Tibial nerve (tissue), 4 donors: Measurements from ENCODE around the gene DISP1.
A peak's percentile ranks its signal among the peaks of the same experiment; 100 is the strongest.

Source experiments
- CTCF ChIP-seq, 5 experiments: fragments of 200-600 bp in 3 of 5; fragments of 450-650 bp in 2 of 5; sonication (generic) in 3 of 5; IDR thresholded peaks; one replicate each; pipeline ENCODE4 v1.5.1; 2016 to 2019; ENCODE audit warnings: antibody characterized with exemption in 5 of 5, mild to moderate bottlenecking in 3 of 5, moderate library complexity in 2 of 5
- EP300 ChIP-seq, 2 donors: sonication (generic); formaldehyde crosslinking; IDR thresholded peaks; one replicate each; pipeline ENCODE4 v1.6.1; 2017; ENCODE audit warnings: antibody characterized with exemption in 2 of 2, mild to moderate bottlenecking in 1 of 2
- POLR2A ChIP-seq, 2 donors: fragments of 450-650 bp; IDR thresholded peaks; one replicate each; pipeline ENCODE4 v1.6.1; 2017; ENCODE audit warnings: antibody characterized with exemption in 2 of 2, mild to moderate bottlenecking in 2 of 2, moderate library complexity in 2 of 2

- TF ChIP-seq CTCF (IDR thresholded peaks at IDR 0.05) (peak in 2 of 5 experiments; percentile 7 to 18), POLR2A (IDR thresholded peaks at IDR 0.05) (no peak), EP300 (IDR thresholded peaks at IDR 0.05) (no peak)
Measured at GRCh38 chr1:222794656-222795474, 20.0 kb upstream of the DISP1 start.
